ENCODE measurements around the gene RNPS1. TPM values are rescaled to one million over a fixed set of nuclear protein-coding genes. Genes with fewer than 3 reads are reported as not detected.

The RNPS1 gene
- total and polyA plus RNA-seq, 2 donors (not counting 3 experiments of a cell fraction or from before 2014, with no cell fraction given): 206 to 209 TPM

DNA sequence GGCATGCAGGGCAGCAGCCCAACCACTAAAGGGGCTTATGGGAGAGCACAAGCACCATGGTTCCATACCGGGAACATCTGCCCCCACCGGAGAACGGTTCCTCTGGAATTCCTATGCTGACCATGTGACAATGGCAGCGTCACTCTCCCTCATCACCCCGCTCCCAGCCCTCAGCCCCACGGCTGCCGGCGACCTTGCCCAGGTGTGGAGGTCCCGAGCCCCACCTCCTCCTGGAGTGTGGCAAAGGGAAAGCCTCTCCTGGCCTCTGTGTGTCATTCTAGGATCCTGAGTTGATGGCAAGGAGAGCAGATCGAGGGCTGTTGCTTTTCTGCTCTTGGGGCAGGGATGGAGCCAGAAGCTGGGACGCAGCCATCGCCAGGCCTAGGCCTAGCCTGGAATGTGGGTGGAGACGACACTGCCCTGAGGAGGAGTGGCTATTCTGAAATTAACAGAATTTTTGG is 17.8 kb upstream of the RNPS1 start:
- Histone ChIP-seq H4K20me1 (replicated peaks; ENCODE audit: control insufficient read depth, extremely low read depth, insufficient read depth, low read length) (no peaks in the 10 kb centered on the region), H3K4me1 (ENCODE audit: control insufficient read depth, extremely low read depth, insufficient read depth, low read length) (no peaks in the 10 kb centered on the region), H3K36me3 (ENCODE audit: control insufficient read depth in 2 of 2, extremely low read depth in 1 of 2, insufficient read depth in 2 of 2, low read length in 2 of 2) (peaks cover 0 to 16% of the 10 kb centered on the region in 2 experiments), H2AFZ (ENCODE audit: low read depth, low read length) (no peak overlapping the region), H3K9me3 (replicated peaks; ENCODE audit: control insufficient read depth, insufficient read depth, low read length) (no peaks in the 10 kb centered on the region), H3K27me3 (ENCODE audit: control insufficient read depth in 2 of 2, insufficient read depth in 2 of 2, low read length in 2 of 2) (no peaks in the 10 kb centered on the region), H3K27ac (ENCODE audit: insufficient read depth, low read depth, low read length) (no peak overlapping the region), H3K4me3 (replicated peaks in 1 of 3; ENCODE audit: insufficient read depth in 1 of 3, low read depth in 1 of 3, low read length in 3 of 3) (no peak overlapping the region), H3K79me2 (ENCODE audit: control insufficient read depth, insufficient read depth, low read length) (no peaks in the 10 kb centered on the region), H3K4me2 (ENCODE audit: insufficient read depth, low read length) (no peak overlapping the region), H3K9ac (replicated peaks; ENCODE audit: extremely low read depth, insufficient read depth, low read length) (no peak overlapping the region), H3K9me1 (replicated peaks; ENCODE audit: control insufficient read depth, extremely low read depth, insufficient read depth, low read length) (no peaks in the 10 kb centered on the region)
- BruUV-seq (replicated peaks): no TSS peak
- FAIRE-seq (no peak), DNase-seq (ENCODE audit: low read depth, low spot score) (no peak)
- ChIA-PET POLR2A (no interaction called here), CTCF (no interaction called here)
- TF ChIP-seq MYC (IDR thresholded peaks at IDR 0.05; ENCODE audit: low read depth, low read length): no peak
- no peak for TF ChIP-seq FOS (IDR thresholded peaks at IDR 0.05; ENCODE audit: borderline replicate concordance, insufficient read depth, low read length)
- no peak for TF ChIP-seq JUN (IDR thresholded peaks at IDR 0.05; ENCODE audit: borderline replicate concordance, insufficient read depth, insufficient read length, low read depth)
- TF ChIP-seq, protein P1, sequence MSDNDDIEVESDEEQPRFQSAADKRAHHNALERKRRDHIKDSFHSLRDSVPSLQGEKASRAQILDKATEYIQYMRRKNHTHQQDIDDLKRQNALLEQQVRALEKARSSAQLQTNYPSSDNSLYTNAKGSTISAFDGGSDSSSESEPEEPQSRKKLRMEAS (IDR thresholded peaks at IDR 0.05; ENCODE audit: insufficient read depth, insufficient read length): no peak
- no peak for TF ChIP-seq GATA2 (IDR thresholded peaks at IDR 0.05; ENCODE audit: insufficient read depth, insufficient read length, low read depth, low read length)
- TF ChIP-seq POLR2AphosphoS5 (IDR thresholded peaks at IDR 0.05; ENCODE audit: insufficient read depth, low read depth, low read length): no peak
- no peak for TF ChIP-seq EZH2 (IDR thresholded peaks at IDR 0.05; ENCODE audit: borderline replicate concordance, low read depth, low read length, severe bottlenecking)
- intact Hi-C loops (cut with micrococcal nuclease) (no loop called here), dilution Hi-C loops (cut with MboI; ENCODE audit: extremely low pct_ligation_motif_present, low sequenced_read_pairs) (no loop called here)

All from endothelial cell of umbilical vein (primary cell).